ENCODE data around the gene LHFPL5. TPM values are rescaled to one million over a fixed set of nuclear protein-coding genes. Genes with fewer than 3 reads are reported as not detected.

Gene LHFPL5
- total and polyA plus RNA-seq, 2 of the 13 experiments (the other 11 are each of a cell fraction or from before 2014, with no cell fraction given) = 0.03 TPM; not detected in 1

DNA sequence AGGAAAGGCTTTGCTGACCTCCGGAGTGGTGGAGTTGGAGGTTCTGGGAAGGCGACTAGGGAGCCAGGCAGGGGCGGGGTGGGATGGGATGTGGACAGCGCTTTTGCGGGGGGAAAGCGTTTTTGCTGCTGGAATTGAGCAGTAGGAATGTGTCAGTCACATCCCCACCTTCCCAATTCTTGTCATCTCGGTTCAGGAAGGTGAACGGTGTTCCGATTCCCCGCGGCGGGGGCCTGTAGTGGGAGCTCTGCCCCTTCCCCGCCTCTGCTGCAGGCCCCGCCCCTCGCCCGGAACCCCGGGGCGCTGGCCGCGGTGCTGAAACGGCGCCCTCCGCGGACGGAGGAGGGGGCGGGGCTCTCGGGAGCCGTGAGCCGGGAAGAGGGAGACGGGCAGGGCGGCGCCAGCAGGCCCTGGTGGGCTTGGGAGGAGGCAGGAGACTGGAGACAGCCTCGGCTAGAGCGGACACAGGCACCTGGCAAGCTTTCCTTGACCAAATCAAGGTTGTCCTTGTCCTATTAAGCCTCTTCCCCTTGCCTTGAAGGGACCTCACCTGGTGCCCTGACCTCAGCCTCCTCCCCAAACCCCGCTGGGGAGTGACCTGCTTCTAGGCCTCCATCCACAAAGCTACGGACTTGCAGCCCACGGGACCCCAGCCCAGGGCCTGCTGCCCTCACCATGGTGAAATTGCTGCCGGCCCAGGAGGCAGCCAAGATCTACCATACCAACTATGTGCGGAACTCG is at the start of gene LHFPL5 (continued):
- TF ChIP-seq ZNF546 (CRISPR knock-in tag; conservative IDR thresholded peaks at IDR 0.05) (peak; percentile 99), ZMYM4 (CRISPR knock-in tag; IDR thresholded peaks at IDR 0.05) (peak; percentile 95), NR0B2 (CRISPR knock-in tag; IDR thresholded peaks at IDR 0.05) (peak; percentile 95), MNT (IDR thresholded peaks at IDR 0.05) (no peak), RARA (CRISPR knock-in tag; IDR thresholded peaks at IDR 0.05) (peak; percentile 86), ZNF790 (CRISPR knock-in tag; IDR thresholded peaks at IDR 0.05; ENCODE audit: borderline replicate concordance) (peak; percentile 99), ZKSCAN1 (IDR thresholded peaks at IDR 0.05; ENCODE audit: low read length) (no peak), YEATS4 (CRISPR knock-in tag; IDR thresholded peaks at IDR 0.05; ENCODE audit: borderline replicate concordance) (peak; percentile 83), ATF7 (IDR thresholded peaks at IDR 0.05) (no peak), ATF7 (CRISPR knock-in tag; IDR thresholded peaks at IDR 0.05) (peak; percentile 37; the same call in 1 of the 2 replicates), E2F5 (CRISPR knock-in tag; conservative IDR thresholded peaks at IDR 0.05) (peak; percentile 88), ZNF138 (CRISPR knock-in tag; IDR thresholded peaks at IDR 0.05; ENCODE audit: low read depth) (peak; percentile 98), SIN3B (IDR thresholded peaks at IDR 0.05; ENCODE audit: low read length) (no peak), BRCA1 (CRISPR knock-in tag; IDR thresholded peaks at IDR 0.05) (peak; percentile 99), ZNF451 (CRISPR knock-in tag; IDR thresholded peaks at IDR 0.05) (peak; percentile 94), FIP1L1 (IDR thresholded peaks at IDR 0.05; ENCODE audit: borderline replicate concordance, insufficient read depth, low read depth, low read length) (no peak), SOX13 (IDR thresholded peaks at IDR 0.05) (no peak), SOX13 (CRISPR knock-in tag; conservative IDR thresholded peaks at IDR 0.05 in 1 of 2, IDR thresholded peaks at IDR 0.05 in 1 of 2) (peak in 1 of 2 experiments; percentile 85; a peak in 2 of 4 replicates), CBX1 (IDR thresholded peaks at IDR 0.05; ENCODE audit: low read depth) (no peak), ZNF737 (CRISPR knock-in tag; IDR thresholded peaks at IDR 0.05; ENCODE audit: borderline replicate concordance) (peak; percentile 85; the same call in 1 of the 2 replicates)
- TF ChIP-seq, protein P1, sequence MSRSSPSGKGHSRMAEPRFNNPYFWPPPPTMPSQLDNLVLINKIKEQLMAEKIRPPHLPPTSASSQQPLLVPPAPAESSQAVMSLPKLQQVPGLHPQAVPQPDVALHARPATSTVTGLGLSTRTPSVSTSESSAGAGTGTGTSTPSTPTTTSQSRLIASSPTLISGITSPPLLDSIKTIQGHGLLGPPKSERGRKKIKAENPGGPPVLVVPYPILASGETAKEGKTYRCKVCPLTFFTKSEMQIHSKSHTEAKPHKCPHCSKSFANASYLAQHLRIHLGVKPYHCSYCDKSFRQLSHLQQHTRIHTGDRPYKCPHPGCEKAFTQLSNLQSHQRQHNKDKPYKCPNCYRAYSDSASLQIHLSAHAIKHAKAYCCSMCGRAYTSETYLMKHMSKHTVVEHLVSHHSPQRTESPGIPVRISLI (CRISPR knock-in tag; IDR thresholded peaks at IDR 0.05; ENCODE audit: borderline replicate concordance) = no peak
- TF ChIP-seq, protein P2, sequence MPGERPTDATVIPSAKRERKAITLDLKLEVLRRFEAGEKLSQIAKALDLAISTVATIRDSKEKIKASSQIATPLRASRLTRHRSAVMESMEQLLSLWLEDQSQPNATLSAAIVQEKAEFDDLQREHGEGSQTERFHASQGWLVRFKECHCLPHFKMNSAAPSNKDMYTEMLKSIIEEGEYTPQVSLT (CRISPR knock-in tag; IDR thresholded peaks at IDR 0.05; ENCODE audit: borderline replicate concordance, low read depth) = no peak
- TF ChIP-seq, protein P3, sequence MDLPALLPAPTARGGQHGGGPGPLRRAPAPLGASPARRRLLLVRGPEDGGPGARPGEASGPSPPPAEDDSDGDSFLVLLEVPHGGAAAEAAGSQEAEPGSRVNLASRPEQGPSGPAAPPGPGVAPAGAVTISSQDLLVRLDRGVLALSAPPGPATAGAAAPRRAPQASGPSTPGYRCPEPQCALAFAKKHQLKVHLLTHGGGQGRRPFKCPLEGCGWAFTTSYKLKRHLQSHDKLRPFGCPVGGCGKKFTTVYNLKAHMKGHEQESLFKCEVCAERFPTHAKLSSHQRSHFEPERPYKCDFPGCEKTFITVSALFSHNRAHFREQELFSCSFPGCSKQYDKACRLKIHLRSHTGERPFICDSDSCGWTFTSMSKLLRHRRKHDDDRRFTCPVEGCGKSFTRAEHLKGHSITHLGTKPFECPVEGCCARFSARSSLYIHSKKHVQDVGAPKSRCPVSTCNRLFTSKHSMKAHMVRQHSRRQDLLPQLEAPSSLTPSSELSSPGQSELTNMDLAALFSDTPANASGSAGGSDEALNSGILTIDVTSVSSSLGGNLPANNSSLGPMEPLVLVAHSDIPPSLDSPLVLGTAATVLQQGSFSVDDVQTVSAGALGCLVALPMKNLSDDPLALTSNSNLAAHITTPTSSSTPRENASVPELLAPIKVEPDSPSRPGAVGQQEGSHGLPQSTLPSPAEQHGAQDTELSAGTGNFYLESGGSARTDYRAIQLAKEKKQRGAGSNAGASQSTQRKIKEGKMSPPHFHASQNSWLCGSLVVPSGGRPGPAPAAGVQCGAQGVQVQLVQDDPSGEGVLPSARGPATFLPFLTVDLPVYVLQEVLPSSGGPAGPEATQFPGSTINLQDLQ (CRISPR knock-in tag; IDR thresholded peaks at IDR 0.05) = peak; percentile 84; the same call in 1 of the 2 replicates
